ENCODE measurements around the gene TRAF6.

DNA sequence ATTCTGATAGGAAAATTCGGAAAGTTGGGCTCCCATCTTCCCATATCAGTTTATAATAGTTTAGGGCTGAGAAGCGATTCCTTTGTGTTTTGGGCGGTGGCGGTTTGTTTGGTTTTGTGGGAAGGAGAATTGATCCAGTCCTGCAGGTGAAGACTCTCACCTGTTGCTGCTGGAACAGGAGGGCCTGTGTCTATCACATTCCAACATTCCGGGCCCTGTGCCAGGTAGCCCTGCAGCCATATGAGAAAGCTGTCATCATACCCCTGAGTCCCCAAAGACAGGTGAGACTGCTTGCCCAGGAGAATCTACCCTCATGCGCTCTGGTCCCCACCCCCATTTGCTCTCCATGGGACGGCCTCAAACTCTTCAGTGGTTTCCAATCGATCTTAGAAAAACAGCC is 62.1 kb downstream of the TRAF6 start:
- no peak for TF ChIP-seq POLR2A (IDR thresholded peaks at IDR 0.05; ENCODE audit: low read depth, low read length)
- no peak for TF ChIP-seq RFX5 (IDR thresholded peaks at IDR 0.05; ENCODE audit: low read depth, low read length)
- TF ChIP-seq CHD2 (IDR thresholded peaks at IDR 0.05; ENCODE audit: borderline replicate concordance, low read depth, low read length) = no peak
- TF ChIP-seq, protein P1, sequence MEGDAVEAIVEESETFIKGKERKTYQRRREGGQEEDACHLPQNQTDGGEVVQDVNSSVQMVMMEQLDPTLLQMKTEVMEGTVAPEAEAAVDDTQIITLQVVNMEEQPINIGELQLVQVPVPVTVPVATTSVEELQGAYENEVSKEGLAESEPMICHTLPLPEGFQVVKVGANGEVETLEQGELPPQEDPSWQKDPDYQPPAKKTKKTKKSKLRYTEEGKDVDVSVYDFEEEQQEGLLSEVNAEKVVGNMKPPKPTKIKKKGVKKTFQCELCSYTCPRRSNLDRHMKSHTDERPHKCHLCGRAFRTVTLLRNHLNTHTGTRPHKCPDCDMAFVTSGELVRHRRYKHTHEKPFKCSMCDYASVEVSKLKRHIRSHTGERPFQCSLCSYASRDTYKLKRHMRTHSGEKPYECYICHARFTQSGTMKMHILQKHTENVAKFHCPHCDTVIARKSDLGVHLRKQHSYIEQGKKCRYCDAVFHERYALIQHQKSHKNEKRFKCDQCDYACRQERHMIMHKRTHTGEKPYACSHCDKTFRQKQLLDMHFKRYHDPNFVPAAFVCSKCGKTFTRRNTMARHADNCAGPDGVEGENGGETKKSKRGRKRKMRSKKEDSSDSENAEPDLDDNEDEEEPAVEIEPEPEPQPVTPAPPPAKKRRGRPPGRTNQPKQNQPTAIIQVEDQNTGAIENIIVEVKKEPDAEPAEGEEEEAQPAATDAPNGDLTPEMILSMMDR (IDR thresholded peaks at IDR 0.05 in 2 of 3, conservative IDR thresholded peaks at IDR 0.05 in 1 of 3; ENCODE audit: control insufficient read depth in 2 of 3, extremely low read depth in 1 of 3, insufficient read depth in 1 of 3, low read depth in 3 of 3, low read length in 3 of 3) = no peak
- TF ChIP-seq SMC3 (IDR thresholded peaks at IDR 0.05; ENCODE audit: borderline replicate concordance, low read length) = no peak
